Right atrium auricular region (tissue), 2 donors: ENCODE results near the gene AGAP1. TPM values are rescaled to one million over a fixed set of nuclear protein-coding genes. Genes with fewer than 3 reads are reported as not detected.

Experiments
- DNase-seq: peaks from one replicate; pipeline ENCODE4 v3.0.0-alpha.2; 2019; ENCODE audit warnings: low spot score
- H3K27ac ChIP-seq, 2 donors: fragments of 200-600 bp; sonication (generic); 1 replicate in 1 of 2; 2 replicates in 1 of 2; pipeline ENCODE4 v1.5.1; 2016 to 2019
- H3K27me3 ChIP-seq, 2 donors: fragments of 200-600 bp; sonication (generic); one replicate each; pipeline versions ENCODE4 v1.5.1 to v1.6.0; 2017 to 2019
- H3K36me3 ChIP-seq: fragments of 200-600 bp; sonication (generic); one replicate; pipeline ENCODE4 v1.5.1; 2016
- H3K4me1 ChIP-seq, 2 donors: fragments of 200-600 bp; sonication (generic); one replicate each; pipeline versions ENCODE4 v1.5.1 to v1.6.0; 2017 to 2019
- H3K4me3 ChIP-seq, 2 donors: fragments of 200-600 bp; sonication (generic); 1 replicate in 1 of 2; 2 replicates in 1 of 2; pipeline ENCODE4 v1.5.1; 2017 to 2019; ENCODE audit warnings: mild to moderate bottlenecking in 1 of 2, moderate library complexity in 1 of 2
- H3K9me3 ChIP-seq, 2 donors: fragments of 200-600 bp; sonication (generic); one replicate each; pipeline ENCODE4 v1.5.1; 2019
- total RNA-seq, 2 donors: library from RNA; depleted of rRNA; stranded (reverse); fragments of >200 nt; gene quantifications; one replicate each; pipeline ENCODE4 v1.1.0, GENCODE V29; 2016
- TF ChIP-seq, protein P1 (sequence below), 2 donors: fragments of 200-600 bp; sonication (generic); IDR thresholded peaks; one replicate each; pipeline ENCODE4 v1.5.1; 2019; ENCODE audit warnings: antibody characterized with exemption in 2 of 2

The AGAP1 gene
- total RNA-seq, 2 donors from 2014 or later, result 11.6 to 17.2 TPM

DNA sequence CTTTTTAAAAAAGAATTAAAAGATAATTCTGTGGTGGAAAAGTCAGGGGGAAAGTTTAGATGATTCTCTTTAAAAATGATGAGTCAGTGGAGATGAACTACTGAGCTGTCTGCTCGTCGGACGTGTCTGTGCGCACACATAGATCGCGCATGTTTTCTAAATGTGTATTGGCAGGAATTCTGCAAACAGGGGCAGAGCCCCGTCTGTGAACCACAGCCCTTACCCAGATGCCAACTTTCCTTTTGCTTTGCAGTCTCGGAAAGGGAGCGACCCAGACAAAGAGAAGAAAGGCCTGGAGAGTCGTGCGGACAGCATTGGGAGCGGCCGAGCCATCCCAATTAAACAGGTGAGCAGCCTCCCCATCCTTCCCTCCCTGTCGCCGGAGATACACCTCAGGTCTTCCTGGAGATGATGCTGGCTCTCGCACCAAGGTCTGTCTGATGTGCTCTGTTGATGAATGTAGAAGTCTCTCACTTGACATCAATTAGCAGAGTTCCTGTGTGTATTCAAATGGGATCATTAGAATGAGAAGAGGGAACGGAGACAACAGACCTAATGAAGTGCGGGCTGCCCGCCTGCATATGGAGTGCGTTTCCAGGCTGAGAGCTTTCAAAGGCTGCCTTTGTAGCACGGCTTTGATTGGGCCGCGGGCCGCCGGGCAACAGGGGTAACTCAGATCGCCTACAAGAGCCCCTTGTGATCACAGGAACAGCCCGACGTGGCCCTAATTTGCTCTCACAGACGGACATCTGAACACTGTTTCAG, 313.3 kb downstream of the AGAP1 start:
- H3K4me1 ChIP-seq, result no peaks in the 10 kb centered on the region
- no peaks in the 10 kb centered on the region for H3K27me3 ChIP-seq
- TF ChIP-seq, protein P1, sequence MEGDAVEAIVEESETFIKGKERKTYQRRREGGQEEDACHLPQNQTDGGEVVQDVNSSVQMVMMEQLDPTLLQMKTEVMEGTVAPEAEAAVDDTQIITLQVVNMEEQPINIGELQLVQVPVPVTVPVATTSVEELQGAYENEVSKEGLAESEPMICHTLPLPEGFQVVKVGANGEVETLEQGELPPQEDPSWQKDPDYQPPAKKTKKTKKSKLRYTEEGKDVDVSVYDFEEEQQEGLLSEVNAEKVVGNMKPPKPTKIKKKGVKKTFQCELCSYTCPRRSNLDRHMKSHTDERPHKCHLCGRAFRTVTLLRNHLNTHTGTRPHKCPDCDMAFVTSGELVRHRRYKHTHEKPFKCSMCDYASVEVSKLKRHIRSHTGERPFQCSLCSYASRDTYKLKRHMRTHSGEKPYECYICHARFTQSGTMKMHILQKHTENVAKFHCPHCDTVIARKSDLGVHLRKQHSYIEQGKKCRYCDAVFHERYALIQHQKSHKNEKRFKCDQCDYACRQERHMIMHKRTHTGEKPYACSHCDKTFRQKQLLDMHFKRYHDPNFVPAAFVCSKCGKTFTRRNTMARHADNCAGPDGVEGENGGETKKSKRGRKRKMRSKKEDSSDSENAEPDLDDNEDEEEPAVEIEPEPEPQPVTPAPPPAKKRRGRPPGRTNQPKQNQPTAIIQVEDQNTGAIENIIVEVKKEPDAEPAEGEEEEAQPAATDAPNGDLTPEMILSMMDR (IDR thresholded peaks at IDR 0.05), result no peak
- H3K9me3 ChIP-seq, result no peaks in the 10 kb centered on the region
- H3K4me3 ChIP-seq, result no peak overlapping the region
- peaks cover 27% of the 10 kb centered on the region for H3K36me3 ChIP-seq
- DNase-seq, result no peak
- no peak overlapping the region for H3K27ac ChIP-seq

DNA sequence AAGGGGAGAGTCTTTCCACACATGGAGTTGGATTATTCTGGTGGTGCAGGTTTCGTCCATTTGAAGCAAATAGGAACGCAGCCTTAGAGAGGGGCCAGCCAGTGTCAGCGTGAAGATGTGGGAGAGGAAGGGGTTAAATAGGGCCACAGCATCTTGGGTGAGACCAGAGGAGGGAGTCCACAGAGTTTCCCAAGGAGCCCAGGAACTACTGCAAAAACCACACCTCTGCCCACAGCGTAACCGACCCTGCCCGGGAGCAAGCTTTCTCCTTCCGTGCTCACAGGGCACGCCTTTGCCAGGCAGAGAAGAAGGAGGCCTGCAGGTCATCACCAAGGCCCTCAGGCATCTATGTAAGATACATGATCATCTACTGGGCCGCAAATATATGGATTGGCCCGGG, 314.5 kb downstream of the AGAP1 start:
- Histone ChIP-seq H3K27me3 (no peaks in the 10 kb centered on the region), H3K4me1 (no peaks in the 10 kb centered on the region), H3K36me3 (peaks cover 36% of the 10 kb centered on the region), H3K27ac (no peak overlapping the region), H3K9me3 (no peaks in the 10 kb centered on the region), H3K4me3 (no peak overlapping the region)
- no peak for DNase-seq
- TF ChIP-seq, protein P1 (IDR thresholded peaks at IDR 0.05), result no peak

DNA sequence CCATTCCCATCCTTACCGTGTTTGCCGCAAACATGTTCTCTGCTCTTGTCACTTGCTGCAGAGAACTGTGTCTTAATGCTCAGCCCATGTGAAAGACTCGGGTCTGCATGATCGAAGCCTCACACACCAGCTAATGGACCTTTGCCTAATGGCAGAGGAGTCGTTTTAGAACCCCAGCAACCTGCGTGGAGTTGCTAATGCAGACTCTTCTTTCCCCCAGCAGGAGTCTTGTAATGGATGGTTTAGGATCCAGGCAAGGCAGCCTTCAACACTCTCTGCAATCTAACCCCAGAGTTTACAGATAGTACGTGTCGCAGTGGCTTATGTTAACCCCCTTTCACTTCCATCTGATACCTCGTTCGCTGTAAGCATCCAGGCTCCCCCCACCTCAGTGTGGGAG, 316.4 kb downstream of the AGAP1 start:
- H3K4me1 ChIP-seq, result no peaks in the 10 kb centered on the region
- H3K4me3 ChIP-seq, result no peak overlapping the region
- H3K36me3 ChIP-seq, result peaks cover 36% of the 10 kb centered on the region
- H3K27ac ChIP-seq, result no peak overlapping the region
- no peaks in the 10 kb centered on the region for H3K27me3 ChIP-seq
- H3K9me3 ChIP-seq, result no peaks in the 10 kb centered on the region
- no peak for DNase-seq
- TF ChIP-seq, protein P1 (IDR thresholded peaks at IDR 0.05), result no peak

DNA sequence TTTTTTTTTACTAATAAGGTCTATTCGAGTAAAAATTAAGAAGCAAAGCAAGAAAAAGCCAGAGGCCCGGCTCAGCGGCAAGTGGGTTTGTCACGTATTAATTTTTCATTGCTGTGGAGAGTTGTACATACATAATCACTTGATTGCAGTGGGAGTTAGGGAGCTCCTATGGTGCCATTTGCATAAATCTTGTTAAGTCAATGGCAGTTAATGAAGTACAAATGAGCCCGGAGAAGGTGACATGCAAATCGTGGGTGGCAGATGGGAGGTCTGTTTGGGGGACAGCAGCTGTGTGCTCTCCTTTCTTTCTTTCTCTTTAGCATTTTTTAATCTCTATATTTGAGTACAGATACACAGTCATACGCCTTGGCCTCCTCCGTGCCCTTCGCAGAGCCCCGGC, 317.0 kb downstream of the AGAP1 start:
- no peak for DNase-seq
- H3K27ac ChIP-seq, result no peak overlapping the region
- TF ChIP-seq, protein P1 (IDR thresholded peaks at IDR 0.05), result no peak
- H3K4me3 ChIP-seq, result no peak overlapping the region
- H3K4me1 ChIP-seq, result no peaks in the 10 kb centered on the region
- peaks cover 41% of the 10 kb centered on the region for H3K36me3 ChIP-seq
- no peaks in the 10 kb centered on the region for H3K9me3 ChIP-seq
- no peaks in the 10 kb centered on the region for H3K27me3 ChIP-seq

DNA sequence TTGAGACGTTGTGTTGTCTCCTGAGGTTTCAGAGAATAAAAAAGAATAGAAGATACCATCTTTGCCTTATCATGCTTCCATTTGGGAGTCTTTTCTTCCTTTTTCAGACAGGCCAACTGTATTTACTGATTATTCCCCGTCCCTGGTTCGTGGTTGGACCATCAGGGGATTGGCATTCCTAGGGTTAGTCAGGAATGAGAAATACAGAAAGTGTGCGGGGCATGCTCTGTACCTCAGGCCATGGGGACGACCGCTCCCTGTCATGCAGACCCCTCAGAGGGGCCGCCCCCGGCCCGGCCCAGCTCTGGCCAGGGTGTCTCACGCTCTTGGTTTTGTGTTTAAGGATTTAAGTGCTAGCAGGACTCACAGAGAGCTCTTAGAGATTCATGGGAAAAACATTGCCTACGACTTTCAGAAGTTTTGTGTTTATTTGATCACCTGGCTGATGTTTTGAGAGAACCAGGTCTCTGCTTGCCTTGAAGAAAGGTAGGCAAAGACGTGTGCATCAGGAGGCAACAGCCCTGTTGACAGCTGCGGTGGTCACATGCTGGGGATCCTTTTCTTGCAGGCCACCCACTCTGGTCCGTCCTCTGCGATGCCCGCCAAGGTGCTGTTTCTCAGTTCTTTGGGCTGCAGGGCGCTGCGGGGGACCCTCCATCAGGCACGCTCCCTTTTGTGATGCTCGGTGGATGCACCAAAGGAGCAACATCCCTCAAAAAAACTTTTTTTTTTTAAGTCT, 317.8 kb downstream of the AGAP1 start:
- Histone ChIP-seq H3K9me3 (no peaks in the 10 kb centered on the region), H3K36me3 (peaks cover 41% of the 10 kb centered on the region), H3K4me1 (no peaks in the 10 kb centered on the region), H3K27ac (no peak overlapping the region), H3K27me3 (no peaks in the 10 kb centered on the region), H3K4me3 (no peak overlapping the region)
- DNase-seq, result no peak
- TF ChIP-seq, protein P1 (IDR thresholded peaks at IDR 0.05), result no peak
